HepG2 (cell line): Measurements from ENCODE around the gene BIRC3. TPM values are rescaled to one million over a fixed set of nuclear protein-coding genes. Genes with fewer than 3 reads are reported as not detected.

Experiments
- CEBPB ChIP-seq: IDR thresholded peaks from 2 replicates; pipeline ENCODE4 v1.6.1; 2011; ENCODE audit warnings: low read depth, low read length, improper control_type of control experiment, borderline replicate concordance
- CREBL2 ChIP-seq: sonication (generic); formaldehyde crosslinking; IDR thresholded peaks from 2 replicates; pipeline ENCODE4 v1.8.1; 2023; ENCODE audit warnings: missing genetic modification reagents, mild to moderate bottlenecking, borderline replicate concordance
- CTCF ChIP-seq: sonication (generic); formaldehyde crosslinking; IDR thresholded peaks from 2 replicates; pipeline ENCODE4 v1.5.0; 2020; ENCODE audit warnings: mild to moderate bottlenecking, missing genetic modification reagents, moderate library complexity
- DNMT3B ChIP-seq: conservative IDR thresholded peaks from 2 replicates; pipeline ENCODE4 v1.6.1; 2016; ENCODE audit warnings: missing biosample characterization, control low read depth
- ELF3 ChIP-seq: IDR thresholded peaks from 2 replicates; pipeline ENCODE4 v1.6.1; 2016; ENCODE audit warnings: missing genetic modification reagents, missing compliant biosample characterization
- FOXK1 ChIP-seq: sonication (generic); formaldehyde crosslinking; IDR thresholded peaks from 2 replicates; pipeline ENCODE4 v1.4.0; 2020; ENCODE audit warnings: low read depth, missing genetic modification reagents, borderline replicate concordance
- HOXA7 ChIP-seq: sonication (generic); formaldehyde crosslinking; IDR thresholded peaks from 2 replicates; pipeline ENCODE4 v1.8.1; 2022; ENCODE audit warnings: mild to moderate bottlenecking, missing genetic modification reagents, moderate library complexity
- JUN ChIP-seq: sonication (generic); formaldehyde crosslinking; IDR thresholded peaks from 2 replicates; pipeline ENCODE4 v1.4.0; 2020; ENCODE audit warnings: mild to moderate bottlenecking, missing genetic modification reagents
- KAT7 ChIP-seq: IDR thresholded peaks from 2 replicates; pipeline ENCODE4 v1.6.1; 2018; ENCODE audit warnings: borderline replicate concordance, missing compliant biosample characterization
- KDM1A ChIP-seq: IDR thresholded peaks from 2 replicates; pipeline ENCODE4 v1.6.1; 2016; ENCODE audit warnings: missing compliant biosample characterization
- MBD4 ChIP-seq: IDR thresholded peaks from 2 replicates; pipeline ENCODE4 v1.6.1; 2012; ENCODE audit warnings: low read length, inconsistent platforms, borderline replicate concordance
- MED13 ChIP-seq: sonication (generic); formaldehyde crosslinking; IDR thresholded peaks from 2 replicates; pipeline ENCODE4 v1.5.0; 2020; ENCODE audit warnings: missing genetic modification reagents
- PBX2 ChIP-seq: IDR thresholded peaks from 2 replicates; pipeline ENCODE4 v1.6.1; 2016; ENCODE audit warnings: control low read depth
- RAD21 ChIP-seq: fragments of 450-650 bp; formaldehyde crosslinking; IDR thresholded peaks from 2 replicates; pipeline ENCODE4 v1.5.0; 2020; ENCODE audit warnings: mild to moderate bottlenecking
- STAG1 ChIP-seq: sonication (generic); formaldehyde crosslinking; IDR thresholded peaks from 2 replicates; pipeline ENCODE4 v1.4.0; 2020; ENCODE audit warnings: missing genetic modification reagents
- UBTF ChIP-seq: sonication (generic); formaldehyde crosslinking; IDR thresholded peaks from 2 replicates; pipeline ENCODE4 v1.4.0; 2020; ENCODE audit warnings: mild to moderate bottlenecking, missing genetic modification reagents
- ZNF253 ChIP-seq: sonication (generic); formaldehyde crosslinking; IDR thresholded peaks from 2 replicates; pipeline ENCODE4 v1.8.0; 2022; ENCODE audit warnings: mild to moderate bottlenecking, missing genetic modification reagents, borderline replicate concordance
- ZNF331 ChIP-seq: sonication (generic); formaldehyde crosslinking; IDR thresholded peaks from 2 replicates; pipeline ENCODE4 v1.4.0; 2020; ENCODE audit warnings: missing genetic modification reagents
- ZNF333 ChIP-seq: sonication (generic); formaldehyde crosslinking; IDR thresholded peaks from 2 replicates; pipeline ENCODE4 v1.4.0; 2020; ENCODE audit warnings: mild to moderate bottlenecking, missing genetic modification reagents, borderline replicate concordance
- ZNF446 ChIP-seq: sonication (generic); formaldehyde crosslinking; IDR thresholded peaks from 2 replicates; pipeline ENCODE4 v1.5.0; 2020; ENCODE audit warnings: mild to moderate bottlenecking, missing genetic modification reagents
- ZNF639 ChIP-seq: conservative IDR thresholded peaks from 2 replicates; pipeline ENCODE4 v1.6.1; 2018; ENCODE audit warnings: missing genetic modification reagents
- ZNF703 ChIP-seq: sonication (generic); formaldehyde crosslinking; IDR thresholded peaks from 2 replicates; pipeline ENCODE4 v1.5.1; 2020; ENCODE audit warnings: missing genetic modification reagents, mild to moderate bottlenecking, moderate library complexity, borderline replicate concordance
- ZNF775 ChIP-seq: sonication (generic); formaldehyde crosslinking; IDR thresholded peaks from 2 replicates; pipeline ENCODE4 v1.4.0; 2020; ENCODE audit warnings: missing genetic modification reagents, mild to moderate bottlenecking, moderate library complexity, borderline replicate concordance
- ZSCAN22 ChIP-seq: sonication (generic); formaldehyde crosslinking; IDR thresholded peaks from 2 replicates; pipeline ENCODE4 v1.4.0; 2020; ENCODE audit warnings: mild to moderate bottlenecking, missing genetic modification reagents
- ZSCAN30 ChIP-seq: sonication (generic); formaldehyde crosslinking; IDR thresholded peaks from 2 replicates; pipeline ENCODE4 v1.5.0; 2020; ENCODE audit warnings: mild to moderate bottlenecking, missing genetic modification reagents
- polyA plus RNA-seq, 8 experiments: library from polyadenylated mRNA; depleted of rRNA in 3 of 8; stranded (reverse) in 7 of 8; unstranded in 1 of 8; fragments of >200 nt; fragmentation: Illumina TruSeq in 4 of 8; extraction: Trizol in 4 of 8; gene quantifications; 2 replicates each; pipeline versions ENCODE4 v1.2.1 to v1.2.3, GENCODE V29; 2011 to 2016; ENCODE audit warnings: low read depth in 4 of 8, missing spikeins in 1 of 8, mixed read lengths in 1 of 8; ENCODE audit not compliant: insufficient read depth in 1 of 8
- total RNA-seq, 5 experiments: library from RNA; depleted of rRNA; stranded (reverse); fragments of >200 nt; fragmentation: Illumina TruSeq; extraction: Trizol; gene quantifications; 2 replicates each; pipeline ENCODE4 v1.2.3, GENCODE V29; 2016; ENCODE audit warnings: low read depth in 1 of 5

BIRC3 gene
- total and polyA plus RNA-seq, 2 of the 13 experiments (the other 11 are each of a cell fraction or from before 2014, with no cell fraction given): 0.41 to 4.2 TPM

GRCh38 chr11:102293873-102294601, 23.2 kb upstream of the BIRC3 start (continued):
- TF ChIP-seq CREBL2: no peak
- TF ChIP-seq ELF3 (CRISPR knock-in tag): 0 out of 2 replicates have a peak, but pooled peaks have one; percentile 25
- no peak for TF ChIP-seq ZNF639 (CRISPR knock-in tag)
- TF ChIP-seq MED13 (CRISPR knock-in tag): no peak
- TF ChIP-seq ZNF333 (CRISPR knock-in tag): no peak
- no peak for TF ChIP-seq ZSCAN22 (CRISPR knock-in tag)
- no peak for TF ChIP-seq KDM1A (CRISPR knock-in tag)
- 0 out of 2 replicates have a peak, but pooled peaks have one; percentile 25 for TF ChIP-seq RAD21 (CRISPR knock-in tag)
- TF ChIP-seq HOXA7 (CRISPR knock-in tag): no peak
- peak; percentile 67 for TF ChIP-seq STAG1 (CRISPR knock-in tag)
- no peak for TF ChIP-seq JUN (CRISPR knock-in tag)
- TF ChIP-seq UBTF: no peak
- TF ChIP-seq ZNF703 (CRISPR knock-in tag): no peak
- 0 out of 2 replicates have a peak, but pooled peaks have one; percentile 29 for TF ChIP-seq FOXK1 (CRISPR knock-in tag)
- peak; percentile 74 for TF ChIP-seq CTCF (CRISPR knock-in tag)
- no peak for TF ChIP-seq ZSCAN30 (CRISPR knock-in tag)
- no peak for TF ChIP-seq CEBPB
- TF ChIP-seq PBX2 (CRISPR knock-in tag): no peak
- TF ChIP-seq MBD4: no peak
- no peak for TF ChIP-seq ZNF446 (CRISPR knock-in tag)
- 0 out of 2 replicates have a peak, but pooled peaks have one; percentile 47 for TF ChIP-seq ZNF331 (CRISPR knock-in tag)
- TF ChIP-seq DNMT3B: no peak
- TF ChIP-seq KAT7 (CRISPR knock-in tag): 0 out of 2 replicates have a peak, but pooled peaks have one; percentile 41
- no peak for TF ChIP-seq ZNF775
- TF ChIP-seq ZNF253: no peak
